ENCODE measurements around the gene VPS4B. TPM values are rescaled to one million over a fixed set of nuclear protein-coding genes. Genes with fewer than 3 reads are reported as not detected.
"Not testable (repeated sequence)": the region's sequence is repeated elsewhere in the genome, so short reads cannot be mapped to it uniquely, and the experiment has no call there.

The VPS4B gene
- total and polyA plus RNA-seq, 4 donors = 32.6 to 60.3 (median 39.3) TPM

DNA sequence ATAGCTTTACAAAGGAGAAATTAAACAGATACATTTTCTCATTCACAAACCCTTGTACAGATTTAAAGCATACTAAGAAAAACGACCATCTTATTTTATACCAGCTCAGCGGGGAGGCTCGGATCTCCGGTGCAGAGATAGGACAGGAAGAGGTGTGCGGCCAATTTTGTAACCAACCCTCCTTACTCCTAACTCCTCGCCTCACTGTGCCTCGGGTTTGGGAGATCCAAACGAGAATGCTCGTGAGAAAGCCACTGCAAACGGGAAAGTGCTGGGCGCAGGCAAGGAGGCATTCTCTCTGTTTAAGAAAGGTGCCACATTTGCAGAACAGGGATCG lies 56.4 kb downstream of the VPS4B start:
- 2% methylated on average over 11 of the region's 12 CpGs for WGBS (ENCODE audit: insufficient coverage)
- Histone ChIP-seq H3K4me3 (ENCODE audit: low read depth, low read length) (peak overlapping the region; percentile 73), H3K27ac (ENCODE audit: low read depth, low read length) (peak overlapping the region; percentile 7), H3K9me3 (ENCODE audit: control insufficient read depth, insufficient read depth, low read length) (no peaks in the 10 kb centered on the region), H3K4me1 (ENCODE audit: control insufficient read depth, insufficient read depth, low read length) (peaks cover 13% of the 10 kb centered on the region), H3K27me3 (ENCODE audit: control insufficient read depth, insufficient read depth, low read length) (no peaks in the 10 kb centered on the region), H3K36me3 (ENCODE audit: control insufficient read depth, insufficient read depth, low read length) (peaks cover 9% of the 10 kb centered on the region)
- peak in 2 of 6 donors; percentile 2 to 15 for DNase-seq (ENCODE audit: low read depth in 4 of 6, low spot score in 6 of 6)

DNA sequence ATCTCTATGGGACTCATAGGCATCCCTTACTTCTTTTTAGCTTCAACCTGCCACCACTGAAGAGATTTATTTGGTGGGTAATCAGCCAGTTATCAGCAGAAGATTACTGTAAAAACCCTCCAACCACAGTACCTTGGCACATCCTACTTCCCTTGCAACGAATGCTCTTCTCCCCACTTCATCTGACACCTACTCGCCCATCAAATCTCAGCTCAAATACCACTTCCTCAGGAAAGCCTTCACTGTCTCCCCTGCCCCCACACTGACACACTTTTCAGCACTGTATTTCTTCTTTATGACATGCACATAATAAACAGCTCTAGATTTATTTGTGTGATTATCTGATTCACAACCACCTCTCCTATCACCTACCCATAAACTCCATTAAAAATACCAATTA lies 58.3 kb downstream of the VPS4B start:
- no peak overlapping the region for H3K4me3 ChIP-seq (ENCODE audit: low read depth, low read length)
- 83% methylated on average over 2 of the region's 2 CpGs for WGBS (ENCODE audit: insufficient coverage)
- DNase-seq (ENCODE audit: low read depth in 4 of 6, low spot score in 6 of 6) = no peak
- no peak overlapping the region for H3K27ac ChIP-seq (ENCODE audit: low read depth, low read length)
- H3K9me3 ChIP-seq (ENCODE audit: control insufficient read depth, insufficient read depth, low read length) = no peaks in the 10 kb centered on the region
- H3K27me3 ChIP-seq (ENCODE audit: control insufficient read depth, insufficient read depth, low read length) = no peaks in the 10 kb centered on the region
- peaks cover 13% of the 10 kb centered on the region for H3K4me1 ChIP-seq (ENCODE audit: control insufficient read depth, insufficient read depth, low read length)
- peaks cover 14% of the 10 kb centered on the region for H3K36me3 ChIP-seq (ENCODE audit: control insufficient read depth, insufficient read depth, low read length)

DNA sequence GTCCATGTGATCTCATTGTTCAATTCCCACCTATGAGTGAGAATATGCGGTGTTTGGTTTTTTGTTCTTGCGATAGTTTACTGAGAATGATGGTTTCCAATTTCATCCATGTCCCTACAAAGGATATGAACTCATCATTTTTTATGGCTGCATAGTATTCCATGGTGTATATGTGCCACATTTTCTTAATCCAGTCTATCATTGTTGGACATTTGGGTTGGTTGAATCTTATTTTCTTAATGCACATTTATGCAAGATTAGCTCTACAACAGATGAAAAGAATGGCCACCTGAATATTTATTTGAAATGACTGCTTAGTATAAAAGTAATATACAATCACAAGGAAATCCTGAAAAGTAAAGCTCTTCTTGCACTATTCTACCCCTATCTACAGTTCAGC lies 58.9 kb downstream of the VPS4B start:
- H3K9me3 ChIP-seq (ENCODE audit: control insufficient read depth, insufficient read depth, low read length); H3K27me3 ChIP-seq (ENCODE audit: control insufficient read depth, insufficient read depth, low read length); DNase-seq (ENCODE audit: low read depth in 4 of 6, low spot score in 6 of 6); H3K27ac ChIP-seq (ENCODE audit: low read depth, low read length); H3K4me3 ChIP-seq (ENCODE audit: low read depth, low read length): not testable (repeated sequence)
- WGBS (ENCODE audit: insufficient coverage) = no CpG with 5 or more reads among the region's 2 CpGs
- Histone ChIP-seq H3K4me1 (ENCODE audit: control insufficient read depth, insufficient read depth, low read length) (peaks cover 13% of the 10 kb centered on the region), H3K36me3 (ENCODE audit: control insufficient read depth, insufficient read depth, low read length) (peaks cover 18% of the 10 kb centered on the region)

DNA sequence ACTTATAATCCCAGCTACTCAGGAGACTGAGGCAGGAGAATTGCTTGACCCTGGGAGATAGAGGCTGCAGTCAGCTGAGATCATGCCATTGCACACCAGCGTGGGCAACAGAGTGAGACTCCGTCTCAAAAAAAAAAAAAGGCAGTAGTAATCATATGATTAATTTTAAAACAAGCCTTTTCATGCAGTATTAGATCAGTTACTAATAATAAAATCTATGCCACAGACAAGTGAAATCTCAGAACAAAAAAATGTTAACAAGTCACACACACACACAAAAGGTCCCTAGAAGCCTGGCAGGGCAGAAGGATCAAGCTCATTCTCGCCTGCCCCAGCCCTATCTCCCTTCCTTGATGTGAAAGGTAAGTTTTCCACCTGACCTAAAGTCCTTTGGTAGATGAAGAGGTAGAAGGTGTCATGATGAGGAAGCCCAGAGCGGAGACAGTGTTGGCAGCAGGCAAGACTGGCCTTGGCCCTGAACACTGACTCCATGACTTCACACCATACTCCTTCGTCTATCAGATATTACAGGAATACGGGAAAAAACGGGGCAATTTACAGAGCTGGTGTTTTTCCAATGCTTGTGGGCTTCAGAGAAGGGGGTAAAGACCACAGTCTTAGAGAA lies 65.9 kb downstream of the VPS4B start:
- Histone ChIP-seq H3K36me3 (ENCODE audit: control insufficient read depth, insufficient read depth, low read length) (peaks cover 43% of the 10 kb centered on the region), H3K4me3 (ENCODE audit: low read depth, low read length) (no peak overlapping the region), H3K27me3 (ENCODE audit: control insufficient read depth, insufficient read depth, low read length) (no peaks in the 10 kb centered on the region), H3K9me3 (ENCODE audit: control insufficient read depth, insufficient read depth, low read length) (no peaks in the 10 kb centered on the region), H3K27ac (ENCODE audit: low read depth, low read length) (no peak overlapping the region), H3K4me1 (ENCODE audit: control insufficient read depth, insufficient read depth, low read length) (no peaks in the 10 kb centered on the region)
- no peak for DNase-seq (ENCODE audit: low read depth in 4 of 6, low spot score in 6 of 6)
- WGBS (ENCODE audit: insufficient coverage) = 100% methylated on average over 1 of the region's 7 CpGs

DNA sequence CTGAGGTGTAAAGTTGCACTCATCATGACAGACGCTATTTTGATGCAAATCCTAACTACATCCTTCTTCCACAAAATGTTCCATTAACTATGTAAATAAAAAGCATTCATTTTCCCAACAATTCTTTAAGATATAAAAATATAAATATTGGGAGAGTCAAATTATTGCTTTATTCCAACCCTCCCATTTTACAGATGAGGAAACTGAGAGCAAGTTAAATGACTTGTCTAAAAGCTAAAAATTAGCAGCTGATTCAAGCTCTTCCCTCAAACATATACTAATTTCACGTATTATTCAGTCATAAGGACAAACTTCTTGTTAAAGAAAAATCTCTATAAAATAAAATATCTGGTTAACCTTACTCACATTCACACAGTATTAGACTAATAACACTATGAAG lies 72.0 kb downstream of the VPS4B start:
- WGBS (ENCODE audit: insufficient coverage) = no CpG with 5 or more reads among the region's 2 CpGs
- Histone ChIP-seq H3K36me3 (ENCODE audit: control insufficient read depth, insufficient read depth, low read length) (peaks cover 62% of the 10 kb centered on the region), H3K27ac (ENCODE audit: low read depth, low read length) (no peak overlapping the region), H3K9me3 (ENCODE audit: control insufficient read depth, insufficient read depth, low read length) (no peaks in the 10 kb centered on the region), H3K4me3 (ENCODE audit: low read depth, low read length) (no peak overlapping the region), H3K27me3 (ENCODE audit: control insufficient read depth, insufficient read depth, low read length) (no peaks in the 10 kb centered on the region), H3K4me1 (ENCODE audit: control insufficient read depth, insufficient read depth, low read length) (peaks cover 3% of the 10 kb centered on the region)
- DNase-seq (ENCODE audit: low read depth in 4 of 6, low spot score in 6 of 6) = no peak

DNA sequence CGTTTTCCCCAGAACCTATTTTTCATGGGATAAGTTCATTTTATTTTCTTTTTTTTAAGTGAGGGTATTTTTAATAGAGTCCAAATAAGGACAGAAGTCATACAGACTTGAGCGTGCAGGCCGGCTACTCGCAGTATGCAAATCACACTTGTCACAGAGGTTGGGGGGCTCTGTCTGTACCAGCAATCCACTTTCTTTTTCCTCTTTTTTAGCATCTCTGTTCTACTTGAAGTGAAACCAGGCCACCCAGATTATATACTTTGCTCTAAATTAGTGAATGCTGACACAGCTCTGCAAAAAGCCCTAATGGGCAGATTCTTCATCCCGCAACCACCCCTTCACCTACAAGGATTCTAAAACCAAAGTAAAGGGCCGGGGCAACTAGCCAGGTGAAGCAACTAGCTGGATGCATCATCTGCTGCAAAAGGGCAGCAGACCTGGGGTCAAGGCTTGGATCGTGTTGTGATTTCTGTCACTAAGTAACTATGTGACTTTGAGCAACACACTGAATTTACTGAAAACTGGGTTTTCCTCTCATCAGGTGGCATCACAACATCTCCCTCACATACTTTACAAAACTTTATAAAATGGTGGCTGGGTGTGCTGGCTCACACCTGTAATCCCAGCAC lies 73.7 kb downstream of the VPS4B start:
- no peak for DNase-seq (ENCODE audit: low read depth in 4 of 6, low spot score in 6 of 6)
- WGBS (ENCODE audit: insufficient coverage) = 96% methylated on average over 3 of the region's 7 CpGs
- Histone ChIP-seq H3K27ac (ENCODE audit: low read depth, low read length) (no peak overlapping the region), H3K27me3 (ENCODE audit: control insufficient read depth, insufficient read depth, low read length) (no peaks in the 10 kb centered on the region), H3K9me3 (ENCODE audit: control insufficient read depth, insufficient read depth, low read length) (no peaks in the 10 kb centered on the region), H3K4me1 (ENCODE audit: control insufficient read depth, insufficient read depth, low read length) (peaks cover 3% of the 10 kb centered on the region), H3K4me3 (ENCODE audit: low read depth, low read length) (no peak overlapping the region), H3K36me3 (ENCODE audit: control insufficient read depth, insufficient read depth, low read length) (peaks cover 66% of the 10 kb centered on the region)

DNA sequence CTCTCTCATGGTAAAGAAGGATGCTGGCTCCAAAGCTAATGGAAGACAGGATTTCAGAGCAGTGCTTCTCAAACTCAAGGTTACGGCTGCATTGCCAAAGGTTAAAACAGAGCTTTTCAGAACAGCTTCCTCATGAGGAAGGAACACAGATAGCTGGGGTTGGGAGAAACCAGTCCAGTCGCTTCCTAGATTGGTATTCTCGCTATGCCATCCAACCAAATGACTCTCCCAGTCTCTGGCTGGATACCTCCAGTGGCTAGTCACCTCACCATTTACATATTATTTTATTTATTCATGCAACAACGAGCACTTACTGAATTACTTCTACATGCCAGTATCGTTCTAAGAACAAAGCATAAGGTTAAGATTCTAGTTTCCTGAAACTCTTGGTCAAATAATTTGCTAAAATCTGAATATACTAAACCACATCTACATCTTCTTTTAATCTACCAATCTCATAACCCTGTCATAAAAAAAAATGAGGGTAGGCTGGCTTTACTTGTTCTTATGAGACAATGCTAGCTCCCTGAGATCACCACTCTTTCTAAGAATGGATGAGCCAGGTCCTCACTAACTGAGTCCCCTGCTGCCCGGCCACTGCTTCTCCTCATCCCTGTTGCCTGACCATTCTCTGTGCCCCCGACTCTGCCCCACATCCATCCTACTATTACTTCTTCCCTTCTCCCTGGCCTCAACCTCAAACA lies 75.6 kb downstream of the VPS4B start:
- Histone ChIP-seq H3K36me3 (ENCODE audit: control insufficient read depth, insufficient read depth, low read length) (peaks cover 62% of the 10 kb centered on the region), H3K9me3 (ENCODE audit: control insufficient read depth, insufficient read depth, low read length) (no peaks in the 10 kb centered on the region), H3K27ac (ENCODE audit: low read depth, low read length) (no peak overlapping the region), H3K4me1 (ENCODE audit: control insufficient read depth, insufficient read depth, low read length) (peaks cover 3% of the 10 kb centered on the region), H3K27me3 (ENCODE audit: control insufficient read depth, insufficient read depth, low read length) (no peaks in the 10 kb centered on the region), H3K4me3 (ENCODE audit: low read depth, low read length) (no peak overlapping the region)
- DNase-seq (ENCODE audit: low read depth in 4 of 6, low spot score in 6 of 6) = no peak
- 88% methylated on average over 6 of the region's 7 CpGs for WGBS (ENCODE audit: insufficient coverage)

DNA sequence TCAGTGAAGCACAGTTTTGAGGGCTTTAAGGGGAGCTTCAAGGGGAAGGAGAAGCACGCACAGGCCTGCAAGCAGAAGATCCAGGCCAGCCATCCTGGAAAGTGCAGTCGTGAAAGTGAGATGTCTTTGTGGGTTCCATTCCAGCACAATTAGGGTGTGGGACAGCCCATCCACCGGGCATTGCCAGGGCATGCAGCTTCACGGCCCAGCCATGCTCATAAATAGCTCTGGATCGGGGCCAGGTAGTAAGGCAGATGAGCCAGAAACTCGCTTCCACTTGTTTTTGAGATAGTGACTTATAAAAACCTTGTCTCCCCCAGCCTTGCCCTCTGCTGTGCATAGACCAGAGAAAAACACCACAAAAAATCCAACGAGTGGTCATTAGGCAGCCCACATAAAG lies 76.2 kb downstream of the VPS4B start:
- Histone ChIP-seq H3K9me3 (ENCODE audit: control insufficient read depth, insufficient read depth, low read length) (no peaks in the 10 kb centered on the region), H3K36me3 (ENCODE audit: control insufficient read depth, insufficient read depth, low read length) (peaks cover 60% of the 10 kb centered on the region), H3K27ac (ENCODE audit: low read depth, low read length) (no peak overlapping the region), H3K27me3 (ENCODE audit: control insufficient read depth, insufficient read depth, low read length) (no peaks in the 10 kb centered on the region), H3K4me1 (ENCODE audit: control insufficient read depth, insufficient read depth, low read length) (peaks cover 3% of the 10 kb centered on the region), H3K4me3 (ENCODE audit: low read depth, low read length) (no peak overlapping the region)
- 43% methylated on average over 5 of the region's 7 CpGs for WGBS (ENCODE audit: insufficient coverage)
- peak in 2 of 6 donors; percentile 13 to 23 for DNase-seq (ENCODE audit: low read depth in 4 of 6, low spot score in 6 of 6)

DNA sequence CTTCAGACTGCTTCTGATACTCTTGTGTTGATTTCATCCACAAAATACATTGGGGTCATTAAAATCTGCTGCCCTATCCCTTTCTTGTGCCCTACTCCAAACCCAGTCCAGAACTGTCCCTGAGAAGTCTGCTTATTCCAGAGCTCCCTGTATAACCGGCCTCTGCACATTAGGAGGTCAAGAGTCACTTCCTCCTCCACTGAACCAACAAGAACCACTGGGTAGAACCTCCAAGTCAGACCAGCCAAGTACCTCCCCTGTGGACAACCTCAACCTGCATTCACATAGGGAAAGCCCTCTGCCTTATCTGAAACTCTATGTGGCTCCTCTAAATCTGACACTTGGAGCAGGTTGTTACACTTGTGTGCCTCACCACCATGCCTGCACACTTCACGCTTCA lies 77.4 kb downstream of the VPS4B start:
- Histone ChIP-seq H3K36me3 (ENCODE audit: control insufficient read depth, insufficient read depth, low read length) (peaks cover 56% of the 10 kb centered on the region), H3K4me1 (ENCODE audit: control insufficient read depth, insufficient read depth, low read length) (peaks cover 3% of the 10 kb centered on the region), H3K27me3 (ENCODE audit: control insufficient read depth, insufficient read depth, low read length) (no peaks in the 10 kb centered on the region), H3K4me3 (ENCODE audit: low read depth, low read length) (no peak overlapping the region), H3K9me3 (ENCODE audit: control insufficient read depth, insufficient read depth, low read length) (no peaks in the 10 kb centered on the region), H3K27ac (ENCODE audit: low read depth, low read length) (no peak overlapping the region)
- DNase-seq (ENCODE audit: low read depth in 4 of 6, low spot score in 6 of 6) = no peak
- WGBS (ENCODE audit: insufficient coverage) = 75% methylated on average over 2 of the region's 2 CpGs

DNA sequence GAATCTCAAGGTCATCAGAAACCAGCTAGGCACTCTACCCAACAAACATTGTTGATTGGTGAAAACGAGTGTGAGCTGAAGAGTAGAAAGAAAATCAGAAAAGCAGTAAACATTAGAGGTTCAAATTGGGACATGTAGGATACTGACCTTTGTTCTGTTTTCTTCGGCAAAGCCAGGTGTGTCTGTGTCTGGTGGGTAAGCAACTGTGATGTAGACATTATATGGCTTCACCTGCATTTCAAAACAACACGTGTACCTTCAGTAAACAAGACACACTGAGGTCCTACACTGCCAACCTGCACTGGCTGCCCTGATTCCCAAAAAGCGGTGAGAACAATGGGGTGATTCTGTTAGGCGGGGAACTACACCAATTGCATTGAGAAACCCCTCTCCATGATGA lies 78.0 kb downstream of the VPS4B start:
- DNase-seq (ENCODE audit: low read depth in 4 of 6, low spot score in 6 of 6) = no peak
- H3K36me3 ChIP-seq (ENCODE audit: control insufficient read depth, insufficient read depth, low read length) = peaks cover 52% of the 10 kb centered on the region
- WGBS (ENCODE audit: insufficient coverage) = 94% methylated on average over 3 of the region's 5 CpGs
- H3K27ac ChIP-seq (ENCODE audit: low read depth, low read length) = no peak overlapping the region
- no peak overlapping the region for H3K4me3 ChIP-seq (ENCODE audit: low read depth, low read length)
- no peaks in the 10 kb centered on the region for H3K27me3 ChIP-seq (ENCODE audit: control insufficient read depth, insufficient read depth, low read length)
- peaks cover 3% of the 10 kb centered on the region for H3K4me1 ChIP-seq (ENCODE audit: control insufficient read depth, insufficient read depth, low read length)
- H3K9me3 ChIP-seq (ENCODE audit: control insufficient read depth, insufficient read depth, low read length) = no peaks in the 10 kb centered on the region

Data from spinal cord (tissue), 10 donors.